Gastroesophageal sphincter (tissue), 3 donors: Measurements from ENCODE around the gene CYP1B1.

Experiments used
- POLR2A ChIP-seq, 2 donors: fragments of 450-650 bp; IDR thresholded peaks; one replicate each; pipeline ENCODE4 v1.6.1; 2017; ENCODE audit warnings: antibody characterized with exemption in 2 of 2, mild to moderate bottlenecking in 2 of 2, moderate library complexity in 1 of 2
- POLR2AphosphoS5 ChIP-seq: sonication (generic); formaldehyde crosslinking; IDR thresholded peaks from one replicate; pipeline ENCODE4 v1.6.1; 2017; ENCODE audit warnings: antibody characterized with exemption
- TF ChIP-seq, protein P1 (sequence below), 4 experiments: fragments of 200-600 bp in 2 of 4; fragments of 450-650 bp in 2 of 4; sonication (generic) in 1 of 4; IDR thresholded peaks; one replicate each; pipeline ENCODE4 v1.5.1; 2017 to 2019; ENCODE audit warnings: antibody characterized with exemption in 4 of 4, mild to moderate bottlenecking in 2 of 4, moderate library complexity in 2 of 4

DNA sequence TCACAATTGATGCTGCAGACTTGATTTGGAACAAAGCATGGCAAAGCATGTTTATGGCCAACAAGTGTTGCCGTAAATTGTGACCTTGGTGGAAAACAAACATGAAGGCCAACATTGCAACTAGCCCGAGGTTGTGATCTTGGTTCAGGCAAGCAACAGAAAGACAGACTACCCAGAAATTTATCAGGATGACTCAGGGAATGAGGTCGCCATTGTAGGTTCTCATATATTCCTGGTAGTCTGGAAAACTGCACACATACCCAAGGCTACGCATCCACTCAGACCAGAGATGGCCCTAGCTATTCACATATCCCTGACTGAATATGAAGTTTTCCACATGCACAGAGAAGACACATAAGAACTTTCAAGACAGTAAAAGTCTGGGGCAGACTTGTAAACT is 30.1 kb downstream of the CYP1B1 start:
- TF ChIP-seq, protein P1, sequence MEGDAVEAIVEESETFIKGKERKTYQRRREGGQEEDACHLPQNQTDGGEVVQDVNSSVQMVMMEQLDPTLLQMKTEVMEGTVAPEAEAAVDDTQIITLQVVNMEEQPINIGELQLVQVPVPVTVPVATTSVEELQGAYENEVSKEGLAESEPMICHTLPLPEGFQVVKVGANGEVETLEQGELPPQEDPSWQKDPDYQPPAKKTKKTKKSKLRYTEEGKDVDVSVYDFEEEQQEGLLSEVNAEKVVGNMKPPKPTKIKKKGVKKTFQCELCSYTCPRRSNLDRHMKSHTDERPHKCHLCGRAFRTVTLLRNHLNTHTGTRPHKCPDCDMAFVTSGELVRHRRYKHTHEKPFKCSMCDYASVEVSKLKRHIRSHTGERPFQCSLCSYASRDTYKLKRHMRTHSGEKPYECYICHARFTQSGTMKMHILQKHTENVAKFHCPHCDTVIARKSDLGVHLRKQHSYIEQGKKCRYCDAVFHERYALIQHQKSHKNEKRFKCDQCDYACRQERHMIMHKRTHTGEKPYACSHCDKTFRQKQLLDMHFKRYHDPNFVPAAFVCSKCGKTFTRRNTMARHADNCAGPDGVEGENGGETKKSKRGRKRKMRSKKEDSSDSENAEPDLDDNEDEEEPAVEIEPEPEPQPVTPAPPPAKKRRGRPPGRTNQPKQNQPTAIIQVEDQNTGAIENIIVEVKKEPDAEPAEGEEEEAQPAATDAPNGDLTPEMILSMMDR (IDR thresholded peaks at IDR 0.05) = no peak
- TF ChIP-seq POLR2AphosphoS5 = no peak
- TF ChIP-seq POLR2A (IDR thresholded peaks at IDR 0.05) = no peak
